Stomach (tissue), 4 donors: ENCODE results near the gene APBA3.

ENCODE experiments used
- EP300 ChIP-seq: sonication (generic); formaldehyde crosslinking; IDR thresholded peaks from one replicate; pipeline ENCODE4 v1.6.1; 2017; ENCODE audit warnings: antibody characterized with exemption
- POLR2A ChIP-seq, 4 donors: fragments of 450-650 bp; IDR thresholded peaks; one replicate each; pipeline ENCODE4 v1.6.1; 2016; ENCODE audit warnings: antibody characterized with exemption in 4 of 4, control low read depth in 2 of 4, mild to moderate bottlenecking in 1 of 4, moderate library complexity in 1 of 4
- POLR2AphosphoS5 ChIP-seq, 3 donors: sonication (generic); formaldehyde crosslinking; IDR thresholded peaks; one replicate each; pipeline ENCODE4 v1.6.1; 2016; ENCODE audit warnings: antibody characterized with exemption in 3 of 3
- TF ChIP-seq, protein P1 (sequence below), 7 experiments: fragments of 450-650 bp in 4 of 7; fragments of 200-600 bp in 3 of 7; sonication (generic) in 3 of 7; IDR thresholded peaks; one replicate each; pipeline ENCODE4 v1.5.1; 2016 to 2019; ENCODE audit warnings: antibody characterized with exemption in 7 of 7, control low read depth in 2 of 7, mild to moderate bottlenecking in 1 of 7

DNA sequence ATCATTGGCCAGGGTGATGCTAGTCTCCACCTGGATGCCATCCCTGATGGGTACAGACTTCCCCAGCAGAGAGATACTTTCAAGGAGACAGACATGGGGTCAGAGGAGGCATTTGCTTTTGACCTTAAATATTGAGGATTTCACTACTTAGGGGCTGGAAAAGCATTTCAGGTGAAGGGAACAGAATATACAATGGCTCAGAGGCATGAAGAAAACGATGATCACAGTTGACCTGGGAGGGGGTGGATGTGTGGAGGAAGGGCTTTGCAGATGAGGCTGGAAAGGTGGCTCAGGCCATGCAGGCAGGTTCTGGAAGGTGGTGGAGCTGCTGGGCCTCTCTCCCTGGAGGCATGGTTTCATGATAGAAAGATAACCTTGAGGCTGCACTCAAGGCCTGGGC lies 20.8 kb upstream of the APBA3 start:
- TF ChIP-seq, protein P1, sequence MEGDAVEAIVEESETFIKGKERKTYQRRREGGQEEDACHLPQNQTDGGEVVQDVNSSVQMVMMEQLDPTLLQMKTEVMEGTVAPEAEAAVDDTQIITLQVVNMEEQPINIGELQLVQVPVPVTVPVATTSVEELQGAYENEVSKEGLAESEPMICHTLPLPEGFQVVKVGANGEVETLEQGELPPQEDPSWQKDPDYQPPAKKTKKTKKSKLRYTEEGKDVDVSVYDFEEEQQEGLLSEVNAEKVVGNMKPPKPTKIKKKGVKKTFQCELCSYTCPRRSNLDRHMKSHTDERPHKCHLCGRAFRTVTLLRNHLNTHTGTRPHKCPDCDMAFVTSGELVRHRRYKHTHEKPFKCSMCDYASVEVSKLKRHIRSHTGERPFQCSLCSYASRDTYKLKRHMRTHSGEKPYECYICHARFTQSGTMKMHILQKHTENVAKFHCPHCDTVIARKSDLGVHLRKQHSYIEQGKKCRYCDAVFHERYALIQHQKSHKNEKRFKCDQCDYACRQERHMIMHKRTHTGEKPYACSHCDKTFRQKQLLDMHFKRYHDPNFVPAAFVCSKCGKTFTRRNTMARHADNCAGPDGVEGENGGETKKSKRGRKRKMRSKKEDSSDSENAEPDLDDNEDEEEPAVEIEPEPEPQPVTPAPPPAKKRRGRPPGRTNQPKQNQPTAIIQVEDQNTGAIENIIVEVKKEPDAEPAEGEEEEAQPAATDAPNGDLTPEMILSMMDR (IDR thresholded peaks at IDR 0.05): no peak
- no peak for TF ChIP-seq EP300
- no peak for TF ChIP-seq POLR2A (IDR thresholded peaks at IDR 0.05)
- no peak for TF ChIP-seq POLR2AphosphoS5 (IDR thresholded peaks at IDR 0.05)
